Measurements from ENCODE around the gene KCNQ1.

KCNQ1 gene

GRCh38 chr11:2409611-2410468 is 35.0 kb upstream of the KCNQ1 start:
- no peaks in the 10 kb centered on the region for H3K27me3 ChIP-seq (replicated peaks in 2 of 5; ENCODE audit: control insufficient read depth in 4 of 5, insufficient read depth in 5 of 5, low read length in 4 of 5)
- DNase-seq, result no peak

GRCh38 chr11:2410616-2411015 is 34.2 kb upstream of the KCNQ1 start:
- 92% methylated on average over 2 of the region's 9 CpGs for WGBS (ENCODE audit: insufficient coverage)
- CTCF ChIA-PET, result interaction anchor here (1.0 to 2.8 kb wide), 2 partner anchors 9 to 11 kb away, joined by 3 to 15 read pairs; partner anchors contain the start of gene TSSC4

More at GRCh38 chr11:2409611-2410468, 35.0 kb upstream of the KCNQ1 start:
- ChIA-PET CTCF (interaction anchor here (1.0 to 2.8 kb wide), 5 partner anchors 9 to 123 kb away, joined by 3 to 15 read pairs (median 5); partner anchors contain the start of gene TSSC4), POLR2A (no interaction called here)
- H3K36me3 ChIP-seq (ENCODE audit: control insufficient read depth in 4 of 4, insufficient read depth in 4 of 4, low read length in 3 of 4), result no peaks in the 10 kb centered on the region
- H3K9me3 ChIP-seq (ENCODE audit: control extremely low read depth in 1 of 5, control insufficient read depth in 4 of 5, insufficient read depth in 2 of 5, low read depth in 1 of 5, low read length in 4 of 5), result no peaks in the 10 kb centered on the region
- no peak overlapping the region for H3K27ac ChIP-seq (ENCODE audit: insufficient read depth in 1 of 2, low read depth in 1 of 2, low read length in 2 of 2, poor library complexity in 1 of 2, severe bottlenecking in 2 of 2)
- H3K4me3 ChIP-seq (ENCODE audit: control insufficient read depth in 1 of 7, extremely low read depth in 1 of 7, insufficient read depth in 4 of 7, low read depth in 2 of 7, low read length in 6 of 7), result no peak overlapping the region
- 88% methylated on average over 42 of the region's 42 CpGs for WGBS (ENCODE audit: insufficient coverage)
- peaks cover 0 to 9% (median 0%) of the 10 kb centered on the region in 4 experiments for H3K4me1 ChIP-seq (ENCODE audit: control extremely low read depth in 1 of 4, control insufficient read depth in 4 of 4, insufficient read depth in 4 of 4, low read length in 3 of 4)

GRCh38 chr11:2411446-2412305 is 33.1 kb upstream of the KCNQ1 start:
- WGBS (ENCODE audit: insufficient coverage), result 85% methylated on average over 25 of the region's 30 CpGs
- no peaks in the 10 kb centered on the region for H3K36me3 ChIP-seq (ENCODE audit: control insufficient read depth in 4 of 4, insufficient read depth in 4 of 4, low read length in 3 of 4)
- POLR2A ChIA-PET, result no interaction called here
- H3K27ac ChIP-seq (ENCODE audit: insufficient read depth in 1 of 2, low read depth in 1 of 2, low read length in 2 of 2, poor library complexity in 1 of 2, severe bottlenecking in 2 of 2), result no peak overlapping the region
- peaks cover 0 to 9% (median 0%) of the 10 kb centered on the region in 4 experiments for H3K4me1 ChIP-seq (ENCODE audit: control extremely low read depth in 1 of 4, control insufficient read depth in 4 of 4, insufficient read depth in 4 of 4, low read length in 3 of 4)
- no peaks in the 10 kb centered on the region for H3K27me3 ChIP-seq (replicated peaks in 2 of 5; ENCODE audit: control insufficient read depth in 4 of 5, insufficient read depth in 5 of 5, low read length in 4 of 5)
- no peak for DNase-seq
- no peak overlapping the region for H3K4me3 ChIP-seq (ENCODE audit: control insufficient read depth in 1 of 7, extremely low read depth in 1 of 7, insufficient read depth in 4 of 7, low read depth in 2 of 7, low read length in 6 of 7)
- no peaks in the 10 kb centered on the region for H3K9me3 ChIP-seq (ENCODE audit: control extremely low read depth in 1 of 5, control insufficient read depth in 4 of 5, insufficient read depth in 2 of 5, low read depth in 1 of 5, low read length in 4 of 5)
- CTCF ChIA-PET, result interaction anchor here (1.3 to 2.7 kb wide), 5 partner anchors 9 to 214 kb away, joined by 3 to 14 read pairs (median 4); partner anchors contain the start of gene TSSC4

More at GRCh38 chr11:2410616-2411015, 34.2 kb upstream of the KCNQ1 start:
- Histone ChIP-seq H3K4me3 (ENCODE audit: control insufficient read depth in 1 of 7, extremely low read depth in 1 of 7, insufficient read depth in 4 of 7, low read depth in 2 of 7, low read length in 6 of 7) (no peak overlapping the region), H3K27me3 (replicated peaks in 2 of 5; ENCODE audit: control insufficient read depth in 4 of 5, insufficient read depth in 5 of 5, low read length in 4 of 5) (no peaks in the 10 kb centered on the region), H3K27ac (ENCODE audit: insufficient read depth in 1 of 2, low read depth in 1 of 2, low read length in 2 of 2, poor library complexity in 1 of 2, severe bottlenecking in 2 of 2) (no peak overlapping the region), H3K9me3 (ENCODE audit: control extremely low read depth in 1 of 5, control insufficient read depth in 4 of 5, insufficient read depth in 2 of 5, low read depth in 1 of 5, low read length in 4 of 5) (no peaks in the 10 kb centered on the region), H3K36me3 (ENCODE audit: control insufficient read depth in 4 of 4, insufficient read depth in 4 of 4, low read length in 3 of 4) (no peaks in the 10 kb centered on the region), H3K4me1 (ENCODE audit: control extremely low read depth in 1 of 4, control insufficient read depth in 4 of 4, insufficient read depth in 4 of 4, low read length in 3 of 4) (peaks cover 0 to 9% (median 0%) of the 10 kb centered on the region in 4 experiments)
- POLR2A ChIA-PET, result no interaction called here
- no peak for DNase-seq

GRCh38 chr11:2412323-2412722 is 32.5 kb upstream of the KCNQ1 start:
- DNase-seq, result no peak
- no peak overlapping the region for H3K27ac ChIP-seq (ENCODE audit: insufficient read depth in 1 of 2, low read depth in 1 of 2, low read length in 2 of 2, poor library complexity in 1 of 2, severe bottlenecking in 2 of 2)
- H3K9me3 ChIP-seq (ENCODE audit: control extremely low read depth in 1 of 5, control insufficient read depth in 4 of 5, insufficient read depth in 2 of 5, low read depth in 1 of 5, low read length in 4 of 5), result no peaks in the 10 kb centered on the region
- no peaks in the 10 kb centered on the region for H3K27me3 ChIP-seq (replicated peaks in 2 of 5; ENCODE audit: control insufficient read depth in 4 of 5, insufficient read depth in 5 of 5, low read length in 4 of 5)
- H3K4me1 ChIP-seq (ENCODE audit: control extremely low read depth in 1 of 4, control insufficient read depth in 4 of 4, insufficient read depth in 4 of 4, low read length in 3 of 4), result peaks cover 0 to 9% (median 0%) of the 10 kb centered on the region in 4 experiments
- 97% methylated on average over 6 of the region's 6 CpGs for WGBS (ENCODE audit: insufficient coverage)
- H3K36me3 ChIP-seq (ENCODE audit: control insufficient read depth in 4 of 4, insufficient read depth in 4 of 4, low read length in 3 of 4), result no peaks in the 10 kb centered on the region
- H3K4me3 ChIP-seq (ENCODE audit: control insufficient read depth in 1 of 7, extremely low read depth in 1 of 7, insufficient read depth in 4 of 7, low read depth in 2 of 7, low read length in 6 of 7), result no peak overlapping the region
- CTCF ChIA-PET, result interaction anchor here (1.3 to 2.7 kb wide), 6 partner anchors 9 to 256 kb away, joined by 3 to 14 read pairs (median 4); partner anchors contain the start of gene TSSC4
- POLR2A ChIA-PET, result no interaction called here

- CTCF ChIA-PET, result interaction anchor here (1.6 to 2.7 kb wide), 3 partner anchors 13 to 258 kb away, joined by 3 to 14 read pairs (median 6); partner anchors contain the start of gene TSSC4
- no peaks in the 10 kb centered on the region for H3K9me3 ChIP-seq (ENCODE audit: control extremely low read depth in 1 of 5, control insufficient read depth in 4 of 5, insufficient read depth in 2 of 5, low read depth in 1 of 5, low read length in 4 of 5)
Measured at GRCh38 chr11:2413742-2414579, 30.8 kb upstream of the KCNQ1 start.

GRCh38 chr11:2414616-2415015 is 30.2 kb upstream of the KCNQ1 start:
- Histone ChIP-seq H3K36me3 (ENCODE audit: control insufficient read depth in 4 of 4, insufficient read depth in 4 of 4, low read length in 3 of 4) (no peaks in the 10 kb centered on the region), H3K4me3 (ENCODE audit: control insufficient read depth in 1 of 7, extremely low read depth in 1 of 7, insufficient read depth in 4 of 7, low read depth in 2 of 7, low read length in 6 of 7) (no peak overlapping the region), H3K27me3 (replicated peaks in 2 of 5; ENCODE audit: control insufficient read depth in 4 of 5, insufficient read depth in 5 of 5, low read length in 4 of 5) (no peaks in the 10 kb centered on the region), H3K9me3 (ENCODE audit: control extremely low read depth in 1 of 5, control insufficient read depth in 4 of 5, insufficient read depth in 2 of 5, low read depth in 1 of 5, low read length in 4 of 5) (no peaks in the 10 kb centered on the region), H3K4me1 (ENCODE audit: control extremely low read depth in 1 of 4, control insufficient read depth in 4 of 4, insufficient read depth in 4 of 4, low read length in 3 of 4) (peaks cover 0 to 9% (median under 1%) of the 10 kb centered on the region in 4 experiments), H3K27ac (ENCODE audit: insufficient read depth in 1 of 2, low read depth in 1 of 2, low read length in 2 of 2, poor library complexity in 1 of 2, severe bottlenecking in 2 of 2) (no peak overlapping the region)
- POLR2A ChIA-PET, result no interaction called here
- CTCF ChIA-PET, result interaction anchor here (2.0 to 2.7 kb wide), 2 partner anchors 14 to 109 kb away, joined by 7 to 14 read pairs; partner anchors contain the start of gene TSSC4
- WGBS (ENCODE audit: insufficient coverage), result 91% methylated on average over 35 of the region's 35 CpGs
- no peak for DNase-seq

More at GRCh38 chr11:2413742-2414579, 30.8 kb upstream of the KCNQ1 start:
- Histone ChIP-seq H3K27me3 (replicated peaks in 2 of 5; ENCODE audit: control insufficient read depth in 4 of 5, insufficient read depth in 5 of 5, low read length in 4 of 5) (no peaks in the 10 kb centered on the region), H3K4me1 (ENCODE audit: control extremely low read depth in 1 of 4, control insufficient read depth in 4 of 4, insufficient read depth in 4 of 4, low read length in 3 of 4) (peaks cover 0 to 9% (median 0%) of the 10 kb centered on the region in 4 experiments), H3K36me3 (ENCODE audit: control insufficient read depth in 4 of 4, insufficient read depth in 4 of 4, low read length in 3 of 4) (no peaks in the 10 kb centered on the region), H3K4me3 (ENCODE audit: control insufficient read depth in 1 of 7, extremely low read depth in 1 of 7, insufficient read depth in 4 of 7, low read depth in 2 of 7, low read length in 6 of 7) (no peak overlapping the region), H3K27ac (ENCODE audit: insufficient read depth in 1 of 2, low read depth in 1 of 2, low read length in 2 of 2, poor library complexity in 1 of 2, severe bottlenecking in 2 of 2) (no peak overlapping the region)
- POLR2A ChIA-PET, result no interaction called here
- DNase-seq, result no peak
- WGBS (ENCODE audit: insufficient coverage), result 94% methylated on average over 42 of the region's 43 CpGs

Data from common myeloid progenitor, CD34-positive (primary cell).